Tibial nerve (tissue), 3 donors: Measurements from ENCODE around the gene MBLAC1.

Source experiments
- CTCF ChIP-seq, 5 experiments: fragments of 200-600 bp in 3 of 5; fragments of 450-650 bp in 2 of 5; sonication (generic) in 3 of 5; IDR thresholded peaks; one replicate each; pipeline ENCODE4 v1.5.1; 2016 to 2019; ENCODE audit warnings: antibody characterized with exemption in 5 of 5, mild to moderate bottlenecking in 3 of 5, moderate library complexity in 2 of 5
- POLR2A ChIP-seq, 2 donors: fragments of 450-650 bp; IDR thresholded peaks; one replicate each; pipeline ENCODE4 v1.6.1; 2017; ENCODE audit warnings: antibody characterized with exemption in 2 of 2, mild to moderate bottlenecking in 2 of 2, moderate library complexity in 2 of 2

- no peak for TF ChIP-seq CTCF (IDR thresholded peaks at IDR 0.05)
- no peak for TF ChIP-seq POLR2A (IDR thresholded peaks at IDR 0.05)
Observed at GRCh38 chr7:100107125-100107737, 19.5 kb upstream of the MBLAC1 start.
